HG03175 (cell line): ENCODE data around the gene CLGN.

Source experiments
- ATAC-seq: cut with Tn5 transposase; IDR thresholded peaks from one replicate; pipeline ENCODE4 v1.9.1; 2021; ENCODE audit warnings: mild to moderate bottlenecking, moderate library complexity; ENCODE audit not compliant: unreplicated experiment

CLGN gene

GRCh38 chr4:140382732-140383131, 44.7 kb downstream of the CLGN start:
- ATAC-seq = no peak

- ATAC-seq = no peak
Observed at GRCh38 chr4:140374130-140374477, 53.3 kb downstream of the CLGN start.

- ATAC-seq = peak; percentile 92
Observed at GRCh38 chr4:140373328-140374129, 53.9 kb downstream of the CLGN start, which contains the start of gene SCOC. TSS of gene SCOC (plus strand) at chr4:140373646. CDS start at chr4:140379171, 5,525 bp downstream.

- ATAC-seq = peak; percentile 67
Observed at GRCh38 chr4:140372751-140373327, 54.6 kb downstream of the CLGN start.

- no peak for ATAC-seq
Observed at GRCh38 chr4:140368686-140369085, 58.8 kb downstream of the CLGN start.

- no peak for ATAC-seq
Observed at GRCh38 chr4:140367738-140368137, 59.7 kb downstream of the CLGN start.

GRCh38 chr4:140363558-140363957, 63.9 kb downstream of the CLGN start:
- no peak for ATAC-seq

- no peak for ATAC-seq
Observed at GRCh38 chr4:140363051-140363450, 64.4 kb downstream of the CLGN start.

GRCh38 chr4:140361099-140361498, 66.3 kb downstream of the CLGN start:
- ATAC-seq = no peak

GRCh38 chr4:140359562-140360427, 67.7 kb downstream of the CLGN start:
- peak; percentile 92 for ATAC-seq

GRCh38 chr4:140358281-140358680, 69.2 kb downstream of the CLGN start:
- no peak for ATAC-seq

- ATAC-seq = no peak
Observed at GRCh38 chr4:140357868-140358267, 69.6 kb downstream of the CLGN start.

GRCh38 chr4:140355288-140355687, 72.2 kb downstream of the CLGN start:
- ATAC-seq = no peak

- no peak for ATAC-seq
Observed at GRCh38 chr4:140353786-140354185, 73.7 kb downstream of the CLGN start.

GRCh38 chr4:140351093-140352075, 76.1 kb downstream of the CLGN start:
- ATAC-seq = no peak

GRCh38 chr4:140349816-140350215, 77.6 kb downstream of the CLGN start:
- no peak for ATAC-seq

GRCh38 chr4:140346136-140346535, 81.3 kb downstream of the CLGN start:
- no peak for ATAC-seq

- ATAC-seq = no peak
Observed at GRCh38 chr4:140344621-140345020, 82.8 kb downstream of the CLGN start.

GRCh38 chr4:140344101-140344500, 83.3 kb downstream of the CLGN start:
- no peak for ATAC-seq

- ATAC-seq = peak; percentile 95
Observed at GRCh38 chr4:140343303-140343702, 84.1 kb downstream of the CLGN start.
